ENCODE data around the gene ARL2.
A peak's percentile ranks its signal among the peaks of the same experiment; 100 is the strongest.
"Not testable (repeated sequence)": the region's sequence is repeated elsewhere in the genome, so short reads cannot be mapped to it uniquely, and the experiment has no call there.

ARL2 gene

GRCh38 chr11:65008873-65009272 is 5.1 kb upstream of the ARL2 start:
- DNase-seq: no peak

- peak; percentile 64 for DNase-seq
These were observed 651 bp upstream of the ARL2 start for GRCh38 chr11:65013130-65013887.

- no peak for DNase-seq
These were observed 817 bp downstream of the ARL2 start for GRCh38 chr11:65014726-65015227.

- DNase-seq: no peak
These were observed 2.7 kb downstream of the ARL2 start for GRCh38 chr11:65016705-65017104.

- DNase-seq: no peak
These were observed 4.0 kb downstream of the ARL2 start for GRCh38 chr11:65017937-65018336.

- DNase-seq: no peak
These were observed 5.9 kb downstream of the ARL2 start for GRCh38 chr11:65019824-65020223.

GRCh38 chr11:65021003-65021402 is 7.0 kb downstream of the ARL2 start:
- no peak for DNase-seq

- no peak for DNase-seq
These were observed 7.5 kb downstream of the ARL2 start for GRCh38 chr11:65021509-65021908.

- DNase-seq: not testable (repeated sequence)
These were observed 9.5 kb downstream of the ARL2 start for GRCh38 chr11:65023502-65023901.

GRCh38 chr11:65026810-65027209 is 12.8 kb downstream of the ARL2 start:
- DNase-seq: no peak

- peak; percentile 94 for DNase-seq
These were observed 13.5 kb downstream of the ARL2 start, which contains the start of gene SNX15 for GRCh38 chr11:65027213-65028067. Gene SNX15 (plus strand): TSS chr11:65027439. CDS start chr11:65027538, 99 bp downstream.

GRCh38 chr11:65032216-65032615 is 18.3 kb downstream of the ARL2 start:
- DNase-seq: no peak

- DNase-seq: no peak
These were observed 20.5 kb downstream of the ARL2 start for GRCh38 chr11:65034423-65034822.

GRCh38 chr11:65035579-65035978 is 21.6 kb downstream of the ARL2 start:
- no peak for DNase-seq

GRCh38 chr11:65036931-65037330 is 23.0 kb downstream of the ARL2 start:
- DNase-seq: no peak

GRCh38 chr11:65040520-65040846 is 26.5 kb downstream of the ARL2 start:
- no peak for DNase-seq

GRCh38 chr11:65040847-65041622 is 27.1 kb downstream of the ARL2 start, which contains the start of gene SAC3D1:
Gene SAC3D1 (plus strand): TSS chr11:65041210. CDS start chr11:65041293, 83 bp downstream.
- DNase-seq: peak; percentile 90

GRCh38 chr11:65042891-65043290 is 28.9 kb downstream of the ARL2 start:
- no peak for DNase-seq

GRCh38 chr11:65043881-65044501 is 30.0 kb downstream of the ARL2 start:
- DNase-seq: no peak

- no peak for DNase-seq
These were observed 31.1 kb downstream of the ARL2 start for GRCh38 chr11:65045061-65045460.

- DNase-seq: no peak
These were observed 31.8 kb downstream of the ARL2 start for GRCh38 chr11:65045728-65046127.

- no peak for DNase-seq
These were observed 33.8 kb downstream of the ARL2 start for GRCh38 chr11:65047581-65048422.

All from NCI-H748 treated with DMSO at 0.1 percent for 48 hours (cell line).